ENCODE data around the gene RCOR1. TPM values are rescaled to one million over a fixed set of nuclear protein-coding genes. Genes with fewer than 3 reads are reported as not detected.
A peak's percentile ranks its signal among the peaks of the same experiment; 100 is the strongest.
"Not testable (repeated sequence)": the region's sequence is repeated elsewhere in the genome, so short reads cannot be mapped to it uniquely, and the experiment has no call there.

The RCOR1 gene
- total RNA-seq, 2 donors from 2014 or later, result 17.1 to 17.5 TPM

DNA sequence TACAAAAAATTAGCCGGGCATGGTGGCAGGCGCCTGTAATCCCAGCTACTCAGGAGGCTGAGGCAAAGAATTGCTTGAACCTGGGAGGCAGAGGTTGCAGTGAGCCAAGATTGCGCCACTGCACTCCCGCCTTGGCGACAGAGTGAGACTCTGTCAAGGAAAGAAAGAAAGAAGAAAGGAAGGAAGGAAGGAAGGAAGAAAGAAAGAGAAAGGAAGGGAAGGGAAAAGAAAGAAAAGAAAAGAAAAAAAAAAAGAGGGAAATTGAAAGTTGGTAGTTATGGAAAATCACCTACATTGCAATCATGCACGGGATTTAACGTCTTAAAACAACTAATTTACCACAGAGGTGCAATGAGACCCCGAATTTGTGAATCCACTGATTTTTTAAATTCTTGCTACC, 173.3 kb downstream of the RCOR1 start:
- H3K9me3 Mint-ChIP-seq; H3K27ac Mint-ChIP-seq; H3K4me3 Mint-ChIP-seq; H3K36me3 Mint-ChIP-seq; DNase-seq (ENCODE audit: low spot score); H3K4me1 Mint-ChIP-seq (ENCODE audit: low read depth in 2 of 2); H3K27me3 Mint-ChIP-seq; ATAC-seq: not testable (repeated sequence)

DNA sequence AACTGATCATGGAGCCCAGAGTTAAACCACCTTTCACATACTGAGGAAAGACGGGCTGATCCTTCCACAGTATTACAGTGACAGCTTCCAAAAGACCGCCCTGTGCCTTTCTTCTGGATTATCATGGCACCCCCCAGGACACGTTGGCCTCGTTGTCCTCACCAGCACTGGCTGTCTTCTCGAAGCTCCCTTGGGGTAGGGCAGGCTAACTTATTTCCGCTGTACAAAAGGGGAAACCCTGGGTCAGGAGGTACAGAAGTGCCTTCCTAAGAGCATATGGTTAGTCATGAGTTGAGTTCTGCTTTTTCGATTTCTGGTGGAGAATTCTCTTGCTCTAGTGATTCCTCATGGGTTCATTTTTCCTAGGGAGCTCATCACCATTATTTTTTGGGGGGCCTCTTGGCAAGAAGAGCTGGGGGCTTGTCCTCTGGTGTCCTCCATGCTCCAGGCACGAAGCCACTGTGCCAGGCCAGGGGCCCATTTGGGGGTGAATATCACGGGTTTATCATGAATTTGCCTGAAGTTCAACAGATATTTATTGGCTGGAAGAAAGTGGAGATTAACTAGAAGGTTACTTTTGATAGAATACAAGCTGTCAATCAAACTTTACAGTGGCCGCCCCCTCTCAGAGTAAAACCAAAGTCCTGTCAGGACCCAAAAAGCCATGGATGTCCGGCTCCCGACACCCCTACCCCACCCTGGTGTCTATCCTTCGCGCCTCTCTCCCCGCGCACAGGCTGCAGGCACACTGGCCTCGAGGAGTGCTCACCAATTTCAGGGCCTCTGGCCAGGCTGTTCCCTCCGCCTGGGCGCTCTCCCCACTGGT, 176.0 kb downstream of the RCOR1 start:
- Mint-ChIP-seq H3K27me3 (peaks cover 0 to 2% of the 10 kb centered on the region in 2 donors), H3K27ac (no peak overlapping the region), H3K4me3 (no peak overlapping the region), H3K36me3 (no peaks in the 10 kb centered on the region), H3K4me1 (ENCODE audit: low read depth in 2 of 2) (peaks cover 0 to 5% of the 10 kb centered on the region in 2 donors), H3K9me3 (no peaks in the 10 kb centered on the region)
- DNase-seq (ENCODE audit: low spot score), result no peak
- peak in 1 of 2 donors; percentile 36 for ATAC-seq

- Mint-ChIP-seq H3K27ac (no peak overlapping the region), H3K27me3 (peaks cover 0 to 2% of the 10 kb centered on the region in 2 donors), H3K9me3 (no peaks in the 10 kb centered on the region), H3K4me1 (ENCODE audit: low read depth in 2 of 2) (peaks cover 0 to 5% of the 10 kb centered on the region in 2 donors), H3K4me3 (no peak overlapping the region), H3K36me3 (no peaks in the 10 kb centered on the region)
- no peak for DNase-seq (ENCODE audit: low spot score)
- no peak for ATAC-seq
Measured at GRCh38 chr14:102769049-102769327, 176.5 kb downstream of the RCOR1 start.

DNA sequence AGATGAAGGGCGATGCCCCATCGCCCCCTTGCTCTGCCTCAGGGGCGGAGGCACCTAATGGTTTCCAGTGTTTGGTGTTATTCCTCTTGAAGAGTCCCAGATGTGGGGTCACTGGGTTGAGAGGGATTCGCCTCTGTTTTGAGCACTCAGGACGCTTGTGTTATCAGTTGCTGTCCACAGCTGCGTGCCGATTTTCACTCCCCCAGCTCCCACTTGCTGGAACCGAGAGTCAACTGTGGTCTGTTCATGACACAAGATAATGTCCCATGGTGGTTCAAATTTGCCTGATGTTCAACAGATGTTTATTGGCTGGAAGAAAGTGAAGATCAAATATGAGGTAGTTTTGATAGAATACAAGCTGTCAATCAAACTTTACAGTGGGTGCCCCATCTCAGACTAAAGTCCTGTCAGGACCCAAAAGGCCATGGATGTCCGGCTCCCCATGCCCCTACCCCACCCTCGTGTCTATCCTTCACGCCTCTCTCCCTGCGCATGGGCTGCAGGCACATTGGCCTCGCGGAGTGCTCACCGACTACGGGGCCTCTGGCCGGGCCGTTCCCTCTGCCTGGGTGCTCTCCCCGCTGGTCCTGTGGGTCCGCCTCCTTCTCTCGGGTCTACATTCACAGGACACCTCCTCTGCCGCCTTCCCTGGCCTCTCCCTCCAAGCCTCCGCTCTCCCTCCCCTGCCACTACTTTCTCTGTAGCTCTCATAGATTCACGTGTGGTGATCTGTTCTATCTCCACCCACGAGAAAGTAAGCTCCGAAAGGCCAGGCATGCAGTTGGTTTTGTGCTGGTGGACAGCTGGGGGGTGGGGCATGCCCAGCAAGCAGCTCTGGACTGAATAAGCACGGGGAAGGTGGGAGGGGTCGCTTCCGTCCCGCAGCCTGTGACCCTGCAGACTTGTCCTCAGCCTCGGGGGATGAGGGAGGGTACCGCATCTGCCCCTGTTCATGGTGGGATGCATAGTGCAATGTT, 178.0 kb downstream of the RCOR1 start:
- Mint-ChIP-seq H3K27me3 (peaks cover 0 to 2% of the 10 kb centered on the region in 2 donors), H3K36me3 (no peaks in the 10 kb centered on the region), H3K27ac (no peak overlapping the region), H3K4me3 (no peak overlapping the region), H3K4me1 (ENCODE audit: low read depth in 2 of 2) (peaks cover 4 to 11% of the 10 kb centered on the region in 2 donors), H3K9me3 (no peaks in the 10 kb centered on the region)
- ATAC-seq (no peak), DNase-seq (ENCODE audit: low spot score) (no peak)

DNA sequence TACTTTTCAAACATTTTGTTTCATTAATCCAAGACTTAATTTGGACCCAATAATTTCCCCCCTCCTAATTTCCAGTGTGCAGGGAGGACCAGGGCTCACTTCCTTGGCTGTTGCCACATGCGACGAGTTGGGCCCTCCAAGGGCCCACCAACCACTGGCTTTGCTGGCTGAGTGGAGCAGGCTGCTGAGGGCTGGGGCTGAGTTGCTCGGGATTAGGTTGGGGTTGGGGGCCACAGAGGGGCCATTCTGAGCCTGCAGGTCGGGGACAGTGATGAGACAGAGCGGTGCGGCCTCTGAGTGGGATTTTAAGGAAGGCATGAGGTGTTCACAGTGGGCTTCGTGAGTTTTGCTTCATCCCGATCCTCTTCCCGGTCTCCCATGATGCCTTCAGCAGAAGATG, 178.7 kb downstream of the RCOR1 start:
- Mint-ChIP-seq H3K9me3 (no peaks in the 10 kb centered on the region), H3K4me1 (ENCODE audit: low read depth in 2 of 2) (peaks cover 4 to 11% of the 10 kb centered on the region in 2 donors), H3K4me3 (no peak overlapping the region), H3K27ac (no peak overlapping the region), H3K36me3 (no peaks in the 10 kb centered on the region), H3K27me3 (peaks cover 0 to 2% of the 10 kb centered on the region in 2 donors)
- ATAC-seq, result no peak
- no peak for DNase-seq (ENCODE audit: low spot score)

- Mint-ChIP-seq H3K27me3 (peaks cover 0 to 2% of the 10 kb centered on the region in 2 donors), H3K9me3 (no peaks in the 10 kb centered on the region), H3K4me3 (no peak overlapping the region), H3K36me3 (no peaks in the 10 kb centered on the region), H3K4me1 (ENCODE audit: low read depth in 2 of 2) (peaks cover 4 to 11% of the 10 kb centered on the region in 2 donors), H3K27ac (no peak overlapping the region)
- DNase-seq (ENCODE audit: low spot score), result no peak
- ATAC-seq, result no peak
Measured at GRCh38 chr14:102772781-102773570, 180.5 kb downstream of the RCOR1 start.

DNA sequence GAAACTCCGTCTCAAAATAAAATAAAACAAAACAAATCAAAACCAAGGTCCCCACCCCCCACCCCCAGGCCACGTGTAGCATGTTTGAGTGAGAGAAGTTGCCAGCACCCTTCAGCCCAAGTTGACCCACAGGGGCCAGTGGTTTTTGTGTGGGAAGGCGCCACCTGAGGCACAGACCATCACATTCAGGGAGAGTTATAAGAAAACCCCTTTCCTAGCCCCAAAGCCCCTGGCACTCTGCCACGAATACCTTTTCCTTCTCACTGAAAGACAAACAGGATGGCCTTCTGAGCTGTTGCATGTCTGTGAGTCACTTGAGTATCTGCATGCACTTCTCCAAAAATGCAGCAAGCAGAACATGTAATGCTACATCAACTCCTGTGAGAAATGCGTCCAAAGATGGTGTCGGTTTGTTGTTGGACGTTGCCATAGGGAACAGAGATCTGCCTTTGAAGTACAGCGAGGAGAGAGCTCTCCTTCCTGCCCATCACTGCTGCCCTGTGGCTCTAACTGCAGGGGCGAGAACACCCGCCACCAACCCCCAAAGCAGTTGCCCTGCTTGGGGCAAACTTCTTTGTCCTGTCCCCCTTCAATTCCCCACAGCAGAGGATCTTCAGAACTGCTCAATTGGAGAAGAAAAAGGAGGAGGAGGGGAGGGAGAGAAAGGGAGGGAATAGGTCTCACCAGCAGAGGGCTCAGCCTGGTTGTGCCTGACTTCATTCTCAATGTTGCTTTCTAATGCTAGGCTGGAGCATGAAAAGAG, 182.1 kb downstream of the RCOR1 start:
- Mint-ChIP-seq H3K4me3 (peak overlapping the region; percentile 38), H3K27ac (peak overlapping the region in 1 of 2 donors; percentile 22), H3K36me3 (peaks cover 12% of the 10 kb centered on the region), H3K9me3 (no peaks in the 10 kb centered on the region), H3K4me1 (ENCODE audit: low read depth in 2 of 2) (peaks cover 17 to 26% of the 10 kb centered on the region in 2 donors), H3K27me3 (no peaks in the 10 kb centered on the region)
- no peak for ATAC-seq
- no peak for DNase-seq (ENCODE audit: low spot score)

DNA sequence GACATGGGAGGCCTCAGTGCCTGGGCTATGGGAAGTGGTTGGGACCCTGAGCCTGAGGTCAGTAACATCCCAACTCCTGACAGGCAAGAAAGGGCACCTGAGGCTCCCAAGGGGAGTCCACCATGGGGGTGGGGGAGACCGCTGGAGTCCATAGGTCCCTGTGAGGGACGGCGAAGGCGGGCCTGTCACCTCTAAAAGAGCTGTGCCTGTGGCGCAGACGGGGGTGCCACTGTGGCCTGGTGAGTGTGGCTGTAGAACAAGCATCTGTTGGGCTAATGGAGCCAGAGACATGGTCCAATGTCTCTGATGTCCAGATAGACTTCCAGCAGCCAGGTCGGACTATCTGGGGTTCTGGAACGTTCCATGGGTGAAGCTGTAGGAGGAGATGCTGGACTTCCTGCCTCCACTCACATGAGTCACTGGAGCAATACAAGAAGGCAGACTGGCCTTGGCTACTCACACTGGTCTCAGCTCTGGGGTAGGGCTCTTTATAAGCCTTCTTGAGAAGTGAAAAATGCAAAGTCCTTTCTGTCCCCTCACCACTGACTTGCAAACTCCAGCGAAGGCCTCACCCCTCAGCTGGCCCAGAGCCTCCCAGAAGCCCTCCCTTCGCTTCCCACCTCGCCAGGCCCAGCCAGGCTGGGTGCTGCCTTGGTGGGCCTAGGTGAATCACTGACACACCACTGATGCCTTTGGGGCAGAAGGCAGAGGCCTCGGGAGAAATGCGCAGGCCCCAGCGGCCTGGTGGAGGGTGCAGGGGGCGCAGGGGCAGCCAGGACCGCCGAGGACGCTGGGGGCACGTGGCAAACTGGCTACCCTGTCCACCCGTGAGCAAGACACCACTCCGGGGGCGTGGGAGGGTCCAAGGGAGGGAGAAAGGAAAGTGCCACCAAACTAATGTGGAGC, 183.7 kb downstream of the RCOR1 start:
- ATAC-seq (no peak), DNase-seq (ENCODE audit: low spot score) (no peak)
- peak overlapping the region; percentile 31 to 73 for H3K27ac Mint-ChIP-seq
- peaks cover 30 to 41% of the 10 kb centered on the region in 2 donors for H3K4me1 Mint-ChIP-seq (ENCODE audit: low read depth in 2 of 2)
- no peaks in the 10 kb centered on the region for H3K27me3 Mint-ChIP-seq
- H3K36me3 Mint-ChIP-seq, result peaks cover 16% of the 10 kb centered on the region
- no peaks in the 10 kb centered on the region for H3K9me3 Mint-ChIP-seq
- peak overlapping the region; percentile 75 for H3K4me3 Mint-ChIP-seq

GRCh38 chr14:102776761-102777710, 184.6 kb downstream of the RCOR1 start, which contains the start of gene TRAF3:
Gene TRAF3 (plus strand): TSS chr14:102777449. CDS start chr14:102870202, 92,753 bp downstream.
- H3K27me3 Mint-ChIP-seq, result no peaks in the 10 kb centered on the region
- DNase-seq (ENCODE audit: low spot score), result peak; percentile 93
- H3K9me3 Mint-ChIP-seq, result no peaks in the 10 kb centered on the region
- peak; percentile 91 to 92 for ATAC-seq
- peaks cover 31 to 42% of the 10 kb centered on the region in 2 donors for H3K4me1 Mint-ChIP-seq (ENCODE audit: low read depth in 2 of 2)
- H3K36me3 Mint-ChIP-seq, result peaks cover 16% of the 10 kb centered on the region
- H3K4me3 Mint-ChIP-seq, result peak within 1 kb of the TSS; percentile 92
- peak within 1 kb of the TSS; percentile 80 to 94 for H3K27ac Mint-ChIP-seq

GRCh38 chr14:102777711-102778337, 185.4 kb downstream of the RCOR1 start:
- DNase-seq (ENCODE audit: low spot score) (no peak), ATAC-seq (peak; percentile 1 to 64)
- no peaks in the 10 kb centered on the region for H3K27me3 Mint-ChIP-seq
- peaks cover 32 to 42% of the 10 kb centered on the region in 2 donors for H3K4me1 Mint-ChIP-seq (ENCODE audit: low read depth in 2 of 2)
- H3K4me3 Mint-ChIP-seq, result peak overlapping the region; percentile 92
- H3K36me3 Mint-ChIP-seq, result peaks cover 16% of the 10 kb centered on the region
- peak overlapping the region; percentile 80 to 94 for H3K27ac Mint-ChIP-seq
- H3K9me3 Mint-ChIP-seq, result no peaks in the 10 kb centered on the region
